H9 (cell line): ENCODE data around the gene APBA2. TPM values are rescaled to one million over a fixed set of nuclear protein-coding genes. Genes with fewer than 3 reads are reported as not detected.
"Not testable (repeated sequence)": the region's sequence is repeated elsewhere in the genome, so short reads cannot be mapped to it uniquely, and the experiment has no call there.

Experiments
- DNase-seq: peaks from one replicate; pipeline ENCODE4 v3.0.0-alpha.2; 2017
- H2AFZ ChIP-seq: one replicate; pipeline ENCODE4 v1.6.1; 2013; ENCODE audit warnings: mild to moderate bottlenecking, low read length, control low read depth, moderate library complexity
- H2AK5ac ChIP-seq: 2 replicates; pipeline ENCODE4 v1.6.1; 2013; ENCODE audit warnings: low read length, control low read depth, mixed read lengths; ENCODE audit not compliant: insufficient read length
- H2BK120ac ChIP-seq: one replicate; pipeline ENCODE4 v1.6.1; 2013; ENCODE audit warnings: low read depth, mild to moderate bottlenecking, low read length, control low read depth, inconsistent platforms; ENCODE audit not compliant: poor library complexity, severe bottlenecking
- H2BK12ac ChIP-seq: 2 replicates; pipeline ENCODE4 v1.6.1; 2013; ENCODE audit warnings: low read length, control low read depth, mixed read lengths, low read depth; ENCODE audit not compliant: insufficient read length
- H2BK15ac ChIP-seq: 2 replicates; pipeline ENCODE4 v1.6.1; 2013; ENCODE audit warnings: low read depth, low read length, control low read depth
- H2BK20ac ChIP-seq: one replicate; pipeline ENCODE4 v1.6.1; 2013; ENCODE audit warnings: low read depth, mild to moderate bottlenecking, low read length, control low read depth, inconsistent platforms; ENCODE audit not compliant: poor library complexity, severe bottlenecking
- H2BK5ac ChIP-seq: 2 replicates; pipeline ENCODE4 v1.6.1; 2013; ENCODE audit warnings: low read length, control low read depth, mixed read lengths; ENCODE audit not compliant: insufficient read length
- H3K14ac ChIP-seq: 2 replicates; pipeline ENCODE4 v1.6.1; 2013; ENCODE audit warnings: low read length, control low read depth; ENCODE audit not compliant: insufficient read depth
- H3K18ac ChIP-seq: 2 replicates; pipeline ENCODE4 v1.6.1; 2013; ENCODE audit warnings: low read depth, mild to moderate bottlenecking, mixed read lengths, low read length, control low read depth; ENCODE audit not compliant: insufficient read length
- H3K23ac ChIP-seq: 2 replicates; pipeline ENCODE4 v1.6.1; 2013; ENCODE audit warnings: low read length, control low read depth, mixed read lengths, low read depth; ENCODE audit not compliant: insufficient read length
- H3K23me2 ChIP-seq: 2 replicates; pipeline ENCODE4 v1.6.1; 2013; ENCODE audit warnings: low read depth, mild to moderate bottlenecking, mixed read lengths, low read length, control low read depth; ENCODE audit not compliant: insufficient read length, poor library complexity, severe bottlenecking
- H3K27ac ChIP-seq: 2 replicates; pipeline ENCODE4 v1.5.1; 2013; ENCODE audit warnings: low read length, control low read depth, mixed read lengths, low read depth; ENCODE audit not compliant: insufficient read length
- H3K27me3 ChIP-seq: 2 replicates; pipeline ENCODE4 v1.6.1; 2013; ENCODE audit warnings: low read length, control low read depth, inconsistent platforms; ENCODE audit not compliant: insufficient read depth
- H3K4ac ChIP-seq: 2 replicates; pipeline ENCODE4 v1.6.1; 2013; ENCODE audit warnings: low read depth, mild to moderate bottlenecking, control low read depth, inconsistent platforms, low read length, moderate library complexity
- H3K4me1 ChIP-seq: 2 replicates; pipeline ENCODE4 v1.6.1; 2013; ENCODE audit warnings: low read length, control low read depth, inconsistent platforms; ENCODE audit not compliant: insufficient read depth
- H3K4me2 ChIP-seq: 2 replicates; pipeline ENCODE4 v1.6.1; 2013; ENCODE audit warnings: low read length, control low read depth, mixed read lengths; ENCODE audit not compliant: insufficient read length, insufficient read depth
- H3K56ac ChIP-seq: 2 replicates; pipeline ENCODE4 v1.6.1; 2013; ENCODE audit warnings: low read depth, mild to moderate bottlenecking, mixed read lengths, low read length, control low read depth; ENCODE audit not compliant: insufficient read length
- H3K79me1 ChIP-seq: 2 replicates; pipeline ENCODE4 v1.6.1; 2013; ENCODE audit warnings: low read depth, mild to moderate bottlenecking, moderate library complexity, low read length, control low read depth, inconsistent platforms; ENCODE audit not compliant: insufficient read depth, poor library complexity, severe bottlenecking
- H3K79me2 ChIP-seq: 2 replicates; pipeline ENCODE4 v1.6.1; 2013; ENCODE audit warnings: low read length, control low read depth, inconsistent platforms; ENCODE audit not compliant: insufficient read depth
- H3K9ac ChIP-seq: 2 replicates; pipeline ENCODE4 v1.6.1; 2013; ENCODE audit warnings: low read length, control low read depth, mixed read lengths; ENCODE audit not compliant: insufficient read length; ENCODE audit errors: extremely low read depth
- H3K9me3 ChIP-seq: one replicate; pipeline ENCODE4 v1.6.1; 2013; ENCODE audit warnings: low read depth, low read length, inconsistent platforms; ENCODE audit not compliant: control insufficient read depth
- H3T11ph ChIP-seq: one replicate; pipeline ENCODE4 v1.6.1; 2013; ENCODE audit warnings: mild to moderate bottlenecking, low read length, control low read depth, inconsistent platforms
- H4K20me1 ChIP-seq: one replicate; pipeline ENCODE4 v1.6.1; 2013; ENCODE audit not compliant: control insufficient read depth, insufficient read length, insufficient read depth
- H4K5ac ChIP-seq: 2 replicates; pipeline ENCODE4 v1.6.1; 2013; ENCODE audit warnings: low read depth, mild to moderate bottlenecking, mixed read lengths, low read length, control low read depth; ENCODE audit not compliant: insufficient read length
- H4K8ac ChIP-seq: replicated peaks from 2 replicates; pipeline ENCODE4 v1.6.1; 2013; ENCODE audit warnings: low read length, control low read depth, mixed read lengths, low read depth; ENCODE audit not compliant: insufficient read length
- H4K91ac ChIP-seq: 2 replicates; pipeline ENCODE4 v1.6.1; 2013; ENCODE audit warnings: low read depth, mild to moderate bottlenecking, moderate library complexity, mixed read lengths, low read length, control low read depth; ENCODE audit not compliant: insufficient read length
- H3K27ac Mint-ChIP-seq, 3 experiments: 2 replicates in 2 of 3; 3 replicates in 1 of 3; pipeline ENCODE4 v1.8.0; 2020 to 2021; ENCODE audit warnings: mixed read lengths in 3 of 3, mild to moderate bottlenecking in 1 of 3, moderate library complexity in 1 of 3
- H3K27me3 Mint-ChIP-seq: 2 replicates; pipeline ENCODE4 v1.8.0; 2021; ENCODE audit warnings: low read depth, mild to moderate bottlenecking, moderate library complexity, mixed read lengths
- H3K36me3 Mint-ChIP-seq, 3 experiments: 2 replicates in 2 of 3; 3 replicates in 1 of 3; pipeline ENCODE4 v1.8.0; 2020 to 2021; ENCODE audit warnings: low read depth in 3 of 3, mixed read lengths in 3 of 3; ENCODE audit not compliant: insufficient read depth in 1 of 3
- H3K4me1 Mint-ChIP-seq, 2 experiments: 2 replicates each; pipeline ENCODE4 v1.8.0; 2020; ENCODE audit warnings: mixed read lengths in 2 of 2
- H3K4me3 Mint-ChIP-seq, 2 experiments: 2 replicates in 1 of 2; 3 replicates in 1 of 2; pipeline ENCODE4 v1.8.0; 2020 to 2021; ENCODE audit warnings: mild to moderate bottlenecking in 2 of 2, mixed read lengths in 2 of 2, moderate library complexity in 1 of 2
- H3K9me3 Mint-ChIP-seq, 2 experiments: 2 replicates in 1 of 2; 3 replicates in 1 of 2; pipeline ENCODE4 v1.8.0; 2020; ENCODE audit warnings: mild to moderate bottlenecking in 2 of 2, mixed read lengths in 2 of 2, moderate library complexity in 1 of 2
- WGBS: extraction: QIAGEN DNeasy Blood & Tissue Kit; methylation state at CpG from one replicate; pipeline ENCODE4 v1.1.7; 2013; ENCODE audit warnings: missing lambda C conversion rate, low lambda C conversion rate, mixed read lengths; ENCODE audit not compliant: insufficient read length; ENCODE audit errors: extremely low coverage; 5-methylcytosine and 5-hydroxymethylcytosine counted together
- long read RNA-seq: library from polyadenylated mRNA; unstranded; transcript quantifications from one replicate; pipeline ENCODE4 v2.0.0, GENCODE V29; 2020
- total RNA-seq: library from RNA; stranded (reverse); gene quantifications from 2 replicates; pipeline ENCODE4 v1.2.1, GENCODE V29; 2021
- TF ChIP-seq, protein P1 (sequence below): fragments of 200-600 bp; sonication (generic); conservative IDR thresholded peaks from 3 replicates; pipeline ENCODE4 v1.8.0; 2021; ENCODE audit warnings: antibody characterized with exemption, mild to moderate bottlenecking

APBA2 gene
- 12.2 and 14.3 TPM in 2 replicates for total RNA-seq
- long read RNA-seq, partial matches to known transcripts: 11 of 44 reads
- long read RNA-seq, other reads (novel, unspliced or antisense): 31 of 44 reads

DNA sequence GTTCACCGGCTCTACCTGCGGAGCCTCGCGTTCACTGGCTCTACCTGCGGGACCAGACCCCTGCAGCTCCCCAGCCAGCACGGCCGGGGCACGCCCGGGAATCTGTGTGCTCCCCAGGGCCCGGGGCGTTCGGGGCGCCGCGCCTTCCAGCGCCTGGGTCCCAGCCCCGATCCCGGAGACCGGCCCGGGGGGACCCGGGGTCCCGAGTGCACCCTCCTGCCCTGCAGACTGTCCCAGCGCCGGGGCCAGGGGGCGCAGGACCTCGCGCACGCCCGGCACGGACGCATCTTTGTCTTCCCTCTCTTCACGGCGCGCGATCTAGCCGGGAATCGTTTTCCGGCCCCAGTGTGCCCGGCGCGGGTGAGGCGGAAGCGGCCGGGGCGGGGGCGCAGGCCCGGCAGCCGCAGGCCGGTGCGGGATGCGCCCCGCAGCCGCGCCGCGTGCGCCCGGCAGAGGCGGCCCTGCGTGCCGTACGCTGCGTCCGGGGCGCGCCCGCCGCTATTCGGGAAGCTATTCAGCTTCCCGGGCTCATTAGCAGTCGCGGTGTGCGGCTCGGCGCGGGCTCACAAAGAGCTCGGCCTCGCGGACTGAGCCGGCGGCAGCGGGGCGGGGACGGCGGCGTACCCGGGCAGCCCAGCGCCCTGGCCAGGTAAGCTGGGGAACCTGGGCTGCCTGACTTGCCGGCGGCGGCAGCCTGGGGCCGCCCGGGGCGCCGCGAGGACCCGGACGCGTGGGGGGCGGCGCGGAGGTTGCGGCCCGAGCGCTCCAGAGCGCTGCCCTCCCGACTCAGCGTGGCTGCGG lies at the start of gene APBA2:
Gene APBA2, plus strand, starts transcription at position 345 of the 801 bp plus-strand sequence. CDS start 167,911 bp downstream, outside the sequence.
- Histone ChIP-seq H4K20me1 (no peaks in the 10 kb centered on the region), H4K5ac (no peak within 1 kb of the TSS), H3K9ac (no peak within 1 kb of the TSS), H3K4me1 (no peaks in the 10 kb centered on the region), H3K14ac (peak within 1 kb of the TSS; percentile 89), H2BK20ac (no peak within 1 kb of the TSS), H2BK12ac (no peak within 1 kb of the TSS), H2AK5ac (no peak within 1 kb of the TSS), H3K23ac (no peak within 1 kb of the TSS), H2AFZ (no peak within 1 kb of the TSS), H3K4ac (no peak within 1 kb of the TSS), H2BK5ac (no peak within 1 kb of the TSS), H3K56ac (no peak within 1 kb of the TSS), H3K9me3 (no peaks in the 10 kb centered on the region), H3K23me2 (peaks cover 8% of the 10 kb centered on the region), H2BK15ac (no peak within 1 kb of the TSS), H3K79me1 (no peaks in the 10 kb centered on the region), H3K79me2 (no peaks in the 10 kb centered on the region; the same call in 1 of the 2 replicates), H3K4me2 (peak within 1 kb of the TSS; percentile 60), H3K27ac (no peak within 1 kb of the TSS), H3T11ph (no peak within 1 kb of the TSS), H3K27me3 (peaks cover 6% of the 10 kb centered on the region; the same call in 1 of the 2 replicates), H2BK120ac (no peak within 1 kb of the TSS), H4K91ac (no peak within 1 kb of the TSS), H4K8ac (no peak within 1 kb of the TSS), H3K18ac (peak within 1 kb of the TSS; percentile 6)
- Mint-ChIP-seq H3K4me1 (peaks cover 13 to 34% of the 10 kb centered on the region in 2 experiments), H3K9me3 (no peaks in the 10 kb centered on the region; a peak in 2 of 5 replicates), H3K27me3 (peaks cover 58% of the 10 kb centered on the region), H3K36me3 (no peaks in the 10 kb centered on the region), H3K4me3 (peak within 1 kb of the TSS; percentile 58 to 79), H3K27ac (no peak within 1 kb of the TSS)
- TF ChIP-seq, protein P1, sequence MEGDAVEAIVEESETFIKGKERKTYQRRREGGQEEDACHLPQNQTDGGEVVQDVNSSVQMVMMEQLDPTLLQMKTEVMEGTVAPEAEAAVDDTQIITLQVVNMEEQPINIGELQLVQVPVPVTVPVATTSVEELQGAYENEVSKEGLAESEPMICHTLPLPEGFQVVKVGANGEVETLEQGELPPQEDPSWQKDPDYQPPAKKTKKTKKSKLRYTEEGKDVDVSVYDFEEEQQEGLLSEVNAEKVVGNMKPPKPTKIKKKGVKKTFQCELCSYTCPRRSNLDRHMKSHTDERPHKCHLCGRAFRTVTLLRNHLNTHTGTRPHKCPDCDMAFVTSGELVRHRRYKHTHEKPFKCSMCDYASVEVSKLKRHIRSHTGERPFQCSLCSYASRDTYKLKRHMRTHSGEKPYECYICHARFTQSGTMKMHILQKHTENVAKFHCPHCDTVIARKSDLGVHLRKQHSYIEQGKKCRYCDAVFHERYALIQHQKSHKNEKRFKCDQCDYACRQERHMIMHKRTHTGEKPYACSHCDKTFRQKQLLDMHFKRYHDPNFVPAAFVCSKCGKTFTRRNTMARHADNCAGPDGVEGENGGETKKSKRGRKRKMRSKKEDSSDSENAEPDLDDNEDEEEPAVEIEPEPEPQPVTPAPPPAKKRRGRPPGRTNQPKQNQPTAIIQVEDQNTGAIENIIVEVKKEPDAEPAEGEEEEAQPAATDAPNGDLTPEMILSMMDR: peak; percentile 22; the same call in 1 of the 3 replicates
- DNase-seq: peak; percentile 55
- no CpG with 5 or more reads among the region's 109 CpGs for WGBS

DNA sequence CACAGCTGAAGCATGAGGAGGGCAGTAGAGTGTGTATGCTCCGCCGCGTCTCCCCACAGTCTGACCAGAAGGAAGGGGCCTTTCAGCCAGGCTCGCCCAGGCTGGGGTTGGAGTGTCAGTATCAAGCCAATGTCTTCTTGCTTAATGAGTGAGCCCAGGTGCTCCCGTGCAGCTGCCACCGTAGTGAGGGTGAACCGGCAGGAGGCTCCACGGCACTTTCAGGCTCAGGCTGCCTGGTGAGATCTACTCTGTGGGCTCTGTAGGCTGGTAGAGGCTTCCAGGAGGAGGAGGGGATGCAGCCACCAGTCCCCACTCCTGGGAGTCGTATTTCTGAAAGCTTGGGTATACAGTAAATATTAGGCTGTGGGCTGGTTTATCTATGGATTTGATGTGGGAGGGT lies 45.5 kb upstream of the APBA2 start:
- H2BK15ac ChIP-seq, H4K5ac ChIP-seq: not testable (repeated sequence)

More for the DNA sequence above, 45.5 kb upstream of the APBA2 start:
- not testable (repeated sequence) for DNase-seq, H3K27ac Mint-ChIP-seq, H3K14ac ChIP-seq, H3T11ph ChIP-seq, H3K9me3 Mint-ChIP-seq, H3K4ac ChIP-seq, H3K79me1 ChIP-seq, H3K27me3 Mint-ChIP-seq, H2BK120ac ChIP-seq, H3K27ac ChIP-seq, H3K23me2 ChIP-seq, H2BK12ac ChIP-seq, H3K9me3 ChIP-seq, H4K20me1 ChIP-seq, H3K4me3 Mint-ChIP-seq, H3K56ac ChIP-seq, H3K36me3 Mint-ChIP-seq, H2BK5ac ChIP-seq, H2BK20ac ChIP-seq, H2AK5ac ChIP-seq, H3K27me3 ChIP-seq, H3K4me1 Mint-ChIP-seq, H3K79me2 ChIP-seq, H4K8ac ChIP-seq, H3K18ac ChIP-seq, H4K91ac ChIP-seq, H3K4me2 ChIP-seq, H3K23ac ChIP-seq, H2AFZ ChIP-seq, H3K4me1 ChIP-seq, H3K9ac ChIP-seq
- no CpG with 5 or more reads among the region's 9 CpGs for WGBS
